Prostate gland (tissue), 2 donors: ENCODE results near the gene NSUN6.

Experiments
- POLR2AphosphoS5 ChIP-seq: sonication (generic); formaldehyde crosslinking; IDR thresholded peaks from one replicate; pipeline ENCODE4 v1.6.1; 2017; ENCODE audit warnings: antibody characterized with exemption
- TF ChIP-seq, protein P1 (sequence below), 4 experiments: fragments of 200-600 bp in 2 of 4; fragments of 450-650 bp in 2 of 4; sonication (generic) in 2 of 4; IDR thresholded peaks; 1 replicate in 3 of 4; 2 replicates in 1 of 4; pipeline ENCODE4 v1.5.1; 2016 to 2019; ENCODE audit warnings: antibody characterized with exemption in 4 of 4, mild to moderate bottlenecking in 2 of 4, moderate library complexity in 2 of 4

DNA sequence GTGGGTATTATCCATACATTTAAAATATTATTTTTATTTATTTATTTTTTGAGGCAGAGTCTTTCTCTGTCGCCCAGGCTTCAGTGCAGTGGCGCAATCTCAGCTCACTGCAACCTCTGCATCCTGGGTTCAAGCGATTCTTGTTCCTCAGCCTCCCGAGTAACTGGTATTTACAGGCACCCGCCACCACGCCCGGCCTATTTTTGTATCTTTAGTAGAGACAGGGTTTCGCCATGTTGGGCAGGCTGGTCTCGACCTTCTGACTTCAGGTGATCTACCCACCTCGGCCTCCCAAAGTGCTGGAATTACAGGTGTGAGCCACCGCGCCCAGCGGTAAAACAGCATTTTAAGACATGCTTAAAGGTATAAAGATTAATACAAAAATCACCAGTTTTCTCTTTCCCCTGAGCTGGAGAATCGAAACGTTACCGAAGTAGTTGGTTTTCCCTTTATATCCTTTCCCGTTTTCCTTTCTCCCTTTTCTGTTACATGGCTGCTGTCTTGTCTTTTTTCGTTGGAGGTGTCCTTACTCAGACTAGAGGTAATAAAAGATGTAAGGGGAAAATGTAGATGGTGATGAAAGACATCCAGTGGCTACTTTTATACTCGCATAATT is 9.5 kb upstream of the NSUN6 start:
- TF ChIP-seq, protein P1, sequence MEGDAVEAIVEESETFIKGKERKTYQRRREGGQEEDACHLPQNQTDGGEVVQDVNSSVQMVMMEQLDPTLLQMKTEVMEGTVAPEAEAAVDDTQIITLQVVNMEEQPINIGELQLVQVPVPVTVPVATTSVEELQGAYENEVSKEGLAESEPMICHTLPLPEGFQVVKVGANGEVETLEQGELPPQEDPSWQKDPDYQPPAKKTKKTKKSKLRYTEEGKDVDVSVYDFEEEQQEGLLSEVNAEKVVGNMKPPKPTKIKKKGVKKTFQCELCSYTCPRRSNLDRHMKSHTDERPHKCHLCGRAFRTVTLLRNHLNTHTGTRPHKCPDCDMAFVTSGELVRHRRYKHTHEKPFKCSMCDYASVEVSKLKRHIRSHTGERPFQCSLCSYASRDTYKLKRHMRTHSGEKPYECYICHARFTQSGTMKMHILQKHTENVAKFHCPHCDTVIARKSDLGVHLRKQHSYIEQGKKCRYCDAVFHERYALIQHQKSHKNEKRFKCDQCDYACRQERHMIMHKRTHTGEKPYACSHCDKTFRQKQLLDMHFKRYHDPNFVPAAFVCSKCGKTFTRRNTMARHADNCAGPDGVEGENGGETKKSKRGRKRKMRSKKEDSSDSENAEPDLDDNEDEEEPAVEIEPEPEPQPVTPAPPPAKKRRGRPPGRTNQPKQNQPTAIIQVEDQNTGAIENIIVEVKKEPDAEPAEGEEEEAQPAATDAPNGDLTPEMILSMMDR (IDR thresholded peaks at IDR 0.05): no peak
- TF ChIP-seq POLR2AphosphoS5: no peak
